SH-SY5Y (cell line): Measurements from ENCODE around the gene KDM4B.

Experiments used
- GATA2 ChIP-seq: IDR thresholded peaks from 2 replicates; pipeline ENCODE4 v1.6.1; 2011; ENCODE audit warnings: mild to moderate bottlenecking, low read depth, low read length
- GATA3 ChIP-seq: IDR thresholded peaks from 2 replicates; pipeline ENCODE4 v1.6.1; 2011; ENCODE audit warnings: low read depth, mild to moderate bottlenecking, low read length, moderate library complexity

DNA sequence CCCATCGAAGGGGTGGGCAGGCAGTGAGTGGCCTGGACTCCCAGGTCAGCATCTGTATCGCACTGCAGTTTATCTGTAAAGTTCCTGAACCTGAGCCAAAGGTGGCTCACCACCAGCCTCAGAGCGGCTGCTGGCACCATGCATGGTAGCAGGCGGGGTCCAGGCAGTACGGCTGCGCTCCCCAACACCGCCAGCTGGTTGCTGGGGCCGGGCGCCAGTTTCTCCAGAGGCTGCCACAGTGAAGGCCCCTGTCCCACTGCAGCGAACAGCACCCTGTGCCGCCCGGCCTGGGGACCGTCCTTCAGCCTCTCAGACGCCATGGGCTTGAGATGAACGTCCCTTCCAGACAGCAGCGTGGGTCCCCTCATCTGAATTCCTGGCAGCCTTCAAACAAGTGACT lies 109.8 kb downstream of the KDM4B start:
- no peak for TF ChIP-seq GATA3
- no peak for TF ChIP-seq GATA2
